ENCODE measurements around the gene PRCD.
"Not testable (repeated sequence)": the region's sequence is repeated elsewhere in the genome, so short reads cannot be mapped to it uniquely, and the experiment has no call there.

Gene PRCD

DNA sequence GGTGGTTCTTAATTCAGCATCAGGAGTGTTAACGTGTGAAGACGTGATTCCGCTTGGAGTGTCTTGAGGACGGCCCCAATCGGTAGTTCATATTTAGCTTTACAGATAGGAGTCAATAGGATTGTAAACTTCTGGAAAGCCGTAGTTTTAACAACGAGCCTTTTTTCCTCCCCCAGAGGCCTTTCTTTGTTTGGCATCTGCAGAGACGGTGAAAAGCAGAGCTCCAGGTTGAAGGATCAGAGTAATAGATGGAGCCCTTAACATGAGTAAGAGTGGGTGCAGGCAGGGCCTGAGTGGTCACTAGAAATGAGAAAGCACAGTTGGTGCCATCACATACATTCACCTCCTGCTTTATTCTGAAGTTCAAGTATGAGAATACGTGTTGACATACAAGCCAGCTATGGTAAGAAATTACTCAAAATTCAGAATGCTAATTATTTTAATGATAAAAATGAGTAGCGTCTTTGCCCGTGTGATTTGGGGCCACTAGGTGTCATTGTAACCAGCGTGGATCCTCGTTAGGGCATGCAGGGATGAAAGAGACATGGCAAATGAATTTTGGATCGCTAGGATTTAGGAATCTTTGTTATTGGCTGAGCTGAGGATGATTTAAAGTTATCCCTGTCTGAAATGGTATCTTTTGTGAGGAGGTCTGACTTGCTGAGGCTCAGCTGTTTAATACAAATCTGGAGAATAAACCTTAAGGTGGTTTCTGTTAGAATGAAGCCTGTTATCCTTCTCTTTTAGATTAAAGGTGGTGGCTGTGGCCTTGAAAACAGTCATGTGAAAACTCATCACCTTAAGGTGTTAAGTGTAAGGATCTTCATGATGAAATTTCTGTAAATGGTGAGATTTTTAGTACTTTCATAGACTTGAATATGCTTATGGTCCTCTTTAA is 18.6 kb downstream of the PRCD start:
- DNase-seq: no peak

GRCh38 chr17:76559460-76559859 is 19.6 kb downstream of the PRCD start:
- not testable (repeated sequence) for DNase-seq

DNA sequence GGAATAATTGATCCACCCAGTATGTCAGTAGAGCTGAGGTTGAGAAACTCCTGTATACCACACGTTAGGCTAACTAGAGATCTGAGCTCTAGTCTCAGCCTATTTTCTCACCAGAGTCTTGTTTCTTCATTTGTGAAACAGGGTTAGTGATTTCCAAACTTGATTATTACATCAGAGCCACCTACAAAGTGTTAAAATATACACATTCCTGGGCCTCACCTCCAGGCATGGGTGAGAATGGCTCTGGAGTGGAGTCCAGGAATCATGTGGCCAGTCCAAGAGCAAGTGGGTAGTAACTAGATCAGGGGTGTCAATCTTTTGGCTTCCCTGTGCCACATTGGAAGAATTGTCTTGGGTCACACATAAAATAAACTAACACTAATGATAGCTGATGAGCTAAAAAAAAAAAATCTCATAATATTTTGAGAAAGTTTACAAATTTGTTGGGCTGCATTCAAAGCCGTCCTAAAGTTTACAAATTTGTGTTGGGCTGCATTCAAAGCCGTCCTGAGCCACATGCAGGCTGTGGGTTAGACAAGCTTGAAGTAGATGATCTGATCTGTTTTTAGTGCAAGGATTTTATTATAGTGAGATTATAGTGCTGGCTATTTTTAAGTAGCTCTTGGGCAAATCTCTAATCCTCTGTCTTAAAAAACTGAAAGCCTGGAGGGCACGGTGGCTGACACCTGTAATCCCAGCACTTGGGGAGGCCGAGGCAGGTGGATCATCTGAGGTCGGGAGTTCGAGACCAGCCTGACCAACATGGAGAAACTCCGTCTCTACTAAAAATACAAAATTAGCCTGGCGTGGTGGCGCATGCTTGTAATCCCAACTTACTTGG is 20.4 kb downstream of the PRCD start:
- no peak for DNase-seq

DNA sequence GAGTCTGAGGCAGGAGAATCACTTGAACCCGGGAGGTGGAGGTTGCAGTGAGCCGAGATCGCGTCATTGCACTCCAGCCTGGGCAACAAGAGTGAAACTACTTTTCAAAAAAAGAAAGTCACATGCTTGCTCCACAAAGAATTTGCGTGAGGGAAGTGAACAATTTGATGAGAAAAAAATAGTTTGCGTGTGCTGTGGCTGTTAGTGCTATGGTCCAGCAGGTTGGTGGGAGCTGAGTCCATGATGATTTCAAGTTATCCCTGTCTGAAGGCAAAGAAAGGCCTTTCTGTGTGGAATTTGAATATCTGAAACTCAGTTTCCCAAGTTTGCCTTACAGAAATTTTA is 21.0 kb downstream of the PRCD start:
- no peak for DNase-seq

- no peak for DNase-seq
Measured at GRCh38 chr17:76561332-76561731, 21.5 kb downstream of the PRCD start.

- DNase-seq: no peak
Measured at GRCh38 chr17:76561799-76562268, 22.0 kb downstream of the PRCD start.

DNA sequence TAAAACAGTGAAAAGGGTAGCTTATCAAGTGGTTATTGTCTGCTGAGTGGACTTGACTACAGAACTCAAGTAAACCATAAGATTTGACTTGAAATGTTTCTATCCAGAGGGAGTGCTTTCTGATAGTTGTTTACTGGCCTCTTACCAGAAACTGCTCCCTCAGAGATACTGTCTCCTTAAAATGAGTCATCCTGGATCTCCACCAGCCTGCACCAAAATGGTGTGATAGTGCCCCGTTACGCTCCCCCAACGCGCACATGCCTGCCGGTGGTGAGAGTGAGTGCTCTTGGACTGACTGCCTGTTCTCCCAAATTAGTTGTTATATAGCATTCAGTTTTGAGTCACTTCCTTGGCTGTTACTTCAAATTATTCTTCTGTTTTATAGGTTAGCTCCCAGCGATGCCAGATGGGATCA is 22.9 kb downstream of the PRCD start:
- no peak for DNase-seq

GRCh38 chr17:76563359-76563758 is 23.5 kb downstream of the PRCD start:
- DNase-seq: not testable (repeated sequence)

- not testable (repeated sequence) for DNase-seq
Measured at GRCh38 chr17:76564991-76565727, 25.3 kb downstream of the PRCD start.

DNA sequence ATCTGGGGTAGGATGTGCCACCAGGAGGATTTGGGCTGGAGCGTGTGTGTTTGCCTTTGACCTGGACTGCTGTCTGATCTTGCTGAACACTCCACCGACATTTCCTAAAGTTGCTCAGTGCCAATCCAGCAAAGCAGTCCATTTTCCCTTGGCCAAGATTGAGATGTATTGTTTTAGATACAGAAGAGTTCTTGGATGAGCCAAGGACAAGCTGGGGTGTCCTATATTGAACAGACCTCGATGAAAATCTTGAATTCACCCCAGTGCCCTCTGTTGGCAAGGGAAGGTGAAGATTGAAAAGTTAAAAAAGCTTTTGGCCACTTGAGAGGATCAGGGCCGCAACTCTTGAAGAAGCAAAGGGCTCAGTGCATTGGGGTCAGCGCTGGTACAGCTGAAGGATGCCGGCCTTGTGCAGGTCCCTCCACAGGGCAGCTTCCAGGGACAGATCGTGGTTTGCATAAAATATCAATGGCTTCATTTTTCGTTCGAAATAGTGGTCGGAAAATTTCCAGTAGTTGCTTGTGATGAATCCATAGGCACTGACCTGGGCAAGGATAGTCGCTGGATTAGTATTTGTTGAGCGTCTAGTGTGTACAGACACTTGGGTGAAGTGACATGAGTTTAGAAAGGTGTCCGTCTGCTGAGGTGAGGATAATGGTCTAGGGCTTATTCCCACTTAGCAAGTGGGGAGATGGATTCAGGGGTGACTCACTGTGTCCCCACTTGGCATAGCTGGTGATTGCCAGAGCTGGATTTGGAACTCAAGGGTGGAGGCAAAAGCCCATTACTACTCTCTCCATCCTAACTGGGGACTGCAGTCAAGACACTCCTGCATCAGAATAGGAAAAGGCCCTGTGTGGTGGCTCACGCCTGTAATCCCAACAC is 26.1 kb downstream of the PRCD start:
- no peak for DNase-seq

GRCh38 chr17:76566613-76566943 is 26.7 kb downstream of the PRCD start:
- DNase-seq: no peak

- no peak for DNase-seq
Measured at GRCh38 chr17:76566988-76567431, 27.2 kb downstream of the PRCD start.

DNA sequence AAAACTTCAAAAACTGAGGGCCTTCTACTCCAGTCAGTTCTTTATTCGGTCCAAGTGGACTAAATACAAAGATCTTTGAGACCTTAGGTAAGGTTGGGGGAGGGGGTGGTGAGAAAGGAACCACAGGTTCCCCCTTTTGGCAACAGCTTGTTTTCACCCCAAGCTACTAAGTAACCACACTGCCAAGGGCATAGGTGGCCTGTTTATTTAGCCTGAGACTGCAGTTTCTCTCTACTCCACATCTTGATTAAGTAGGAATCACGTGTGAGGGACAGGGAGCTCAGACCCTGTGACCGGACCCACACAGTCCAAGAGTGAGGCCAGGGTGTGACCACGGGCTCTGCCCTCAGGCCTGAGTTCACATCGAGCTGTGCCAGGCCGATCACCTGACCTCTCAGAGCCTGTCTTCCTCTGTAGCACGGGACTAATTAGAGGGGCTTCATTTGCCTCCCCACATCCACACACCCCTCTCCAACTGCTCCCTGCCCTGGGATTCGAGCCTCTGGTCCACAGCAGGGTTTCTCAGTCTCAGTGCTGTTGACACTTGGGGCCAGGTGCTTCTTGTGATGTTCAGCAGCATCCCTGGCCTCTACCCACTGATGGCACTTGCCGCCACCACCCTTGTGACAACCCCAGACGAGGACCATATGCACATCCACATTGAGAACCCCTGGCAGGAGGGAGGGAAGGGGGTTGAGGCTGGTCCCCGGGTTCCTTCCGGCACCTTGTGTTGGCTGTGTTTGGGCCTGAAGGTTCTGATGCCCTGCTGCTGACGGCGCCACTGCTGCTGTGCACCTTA is 28.0 kb downstream of the PRCD start:
- no peak for DNase-seq

- DNase-seq: no peak
Measured at GRCh38 chr17:76568811-76569221, 29.0 kb downstream of the PRCD start.

DNA sequence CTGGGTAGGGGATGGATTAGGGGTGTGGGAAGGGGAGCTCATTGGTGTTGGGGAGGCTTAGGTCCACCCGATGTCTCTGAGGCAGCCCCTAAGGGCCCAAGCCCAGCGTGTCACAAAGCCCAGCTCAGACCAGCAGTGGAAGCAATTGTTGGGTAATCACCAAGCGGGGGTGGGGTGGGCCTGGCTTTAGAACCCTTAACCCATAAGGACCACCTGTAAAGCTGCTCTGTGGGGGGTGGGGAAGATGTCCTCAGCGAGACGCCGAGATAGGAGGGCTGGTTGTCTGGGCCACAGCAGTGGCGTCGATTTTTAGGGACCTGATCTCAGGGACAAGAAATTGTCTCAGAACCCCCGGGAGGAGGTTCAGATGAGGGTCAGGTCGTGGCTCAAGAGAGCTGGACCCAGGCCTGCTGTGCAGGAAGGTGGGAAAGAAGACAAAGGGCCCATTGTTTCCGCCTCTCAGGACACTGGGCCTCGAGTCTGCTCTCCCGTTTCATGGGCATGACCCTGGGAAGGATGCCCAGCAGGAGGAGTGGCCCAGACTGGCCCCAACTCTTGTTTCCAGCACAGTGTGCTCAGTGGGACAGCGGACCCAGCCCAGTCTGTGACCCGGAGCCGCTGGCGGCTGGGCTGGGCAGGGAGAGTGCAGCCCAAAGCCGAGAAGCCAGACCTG is 29.9 kb downstream of the PRCD start:
- no peak for DNase-seq

DNA sequence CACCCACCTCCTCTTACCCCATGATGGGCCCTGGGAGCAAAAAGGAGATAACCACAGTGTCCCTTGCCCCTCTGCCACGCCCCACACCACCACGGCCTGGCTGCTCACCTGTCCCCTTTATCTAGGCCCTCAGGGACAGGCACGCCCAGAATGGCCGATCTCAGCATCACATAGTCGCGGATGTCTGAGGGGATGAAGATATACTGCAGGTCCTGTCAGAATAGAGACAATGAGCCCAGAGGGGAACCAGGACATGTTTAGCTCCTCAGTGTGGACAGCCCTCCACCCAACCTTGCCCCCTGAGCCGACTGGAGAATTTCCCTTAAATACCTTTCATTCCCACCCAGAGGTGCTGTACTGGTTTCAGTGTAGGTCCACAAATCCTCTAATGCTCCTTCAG is 30.6 kb downstream of the PRCD start:
- DNase-seq: no peak

DNA sequence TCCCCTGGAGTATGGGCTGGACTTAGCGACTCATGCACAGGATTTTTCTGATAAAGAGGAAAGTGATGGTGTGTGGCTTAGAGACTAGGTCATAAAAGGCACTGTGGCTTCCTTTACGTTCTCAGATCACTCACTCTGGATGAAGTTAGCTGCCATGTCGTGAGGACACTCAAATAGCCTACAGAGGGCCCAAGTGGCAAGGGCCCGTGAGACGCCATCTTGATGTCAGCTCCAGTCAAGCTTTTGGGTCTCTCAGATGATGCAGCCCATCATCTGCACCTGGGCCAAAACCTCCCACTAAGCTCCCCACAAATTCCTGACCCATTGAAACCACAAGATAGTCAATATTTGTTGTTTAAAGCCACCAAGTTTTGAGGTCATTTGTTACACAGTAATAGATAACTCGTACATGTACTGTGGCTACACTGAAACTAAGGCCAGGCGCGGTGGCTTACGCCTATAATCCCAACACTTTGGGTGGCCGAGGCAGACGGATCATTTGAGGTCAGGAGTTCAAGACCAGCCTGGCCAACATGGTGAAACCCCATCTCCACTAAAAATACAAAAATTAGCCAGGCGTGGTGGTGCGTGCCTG is 31.1 kb downstream of the PRCD start:
- no peak for DNase-seq

DNA sequence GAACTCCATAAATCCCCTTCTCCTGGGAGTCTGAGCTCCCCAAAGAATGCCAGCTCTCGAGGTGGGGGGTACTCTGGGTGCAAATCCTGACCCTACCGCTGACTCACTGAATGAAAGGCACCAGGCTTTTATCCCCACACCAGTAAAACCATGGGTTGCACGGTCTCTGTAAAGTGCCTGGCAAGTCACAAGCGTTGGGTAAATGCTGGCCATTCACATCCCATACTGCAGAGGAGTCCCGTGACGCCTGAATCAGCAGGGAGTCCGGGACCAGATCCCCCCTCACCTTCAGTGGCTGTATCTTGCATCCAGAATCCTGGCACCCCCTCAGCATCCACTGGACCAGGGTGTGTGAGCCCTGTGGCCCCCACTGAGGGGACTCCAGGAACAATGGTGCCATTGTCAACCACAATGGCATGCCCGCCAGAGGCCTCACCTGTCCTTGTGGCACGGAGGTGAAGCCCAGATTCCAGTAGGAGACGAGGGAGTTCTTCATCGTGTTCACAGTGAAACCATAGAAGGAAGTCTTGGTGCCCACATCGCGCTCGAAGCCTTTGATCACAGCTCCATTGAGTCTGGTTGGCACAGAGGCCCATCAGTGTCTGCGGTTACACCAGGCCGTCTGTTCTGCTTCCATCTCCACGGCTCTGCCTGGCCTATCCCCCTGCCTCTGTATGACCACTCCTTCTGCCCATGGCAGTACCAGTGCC is 32.5 kb downstream of the PRCD start:
- no peak for DNase-seq

GRCh38 chr17:76573096-76573495 is 33.3 kb downstream of the PRCD start:
- no peak for DNase-seq

GRCh38 chr17:76574166-76574565 is 34.3 kb downstream of the PRCD start:
- DNase-seq: no peak
